GM19397 (cell line): ENCODE results near the gene PAX3.

Source experiments
- ATAC-seq: cut with Tn5 transposase; IDR thresholded peaks from one replicate; pipeline ENCODE4 v1.9.1; 2021; ENCODE audit warnings: mild to moderate bottlenecking, moderate library complexity; ENCODE audit not compliant: unreplicated experiment

Gene PAX3

GRCh38 chr2:222271854-222272253 is 26.9 kb downstream of the PAX3 start:
- no peak for ATAC-seq

- no peak for ATAC-seq
Observed at GRCh38 chr2:222270396-222270795, 28.4 kb downstream of the PAX3 start.

- no peak for ATAC-seq
Observed at GRCh38 chr2:222269132-222269531, 29.7 kb downstream of the PAX3 start.

GRCh38 chr2:222268311-222268990 is 30.3 kb downstream of the PAX3 start:
- no peak for ATAC-seq

GRCh38 chr2:222264791-222265320 is 33.9 kb downstream of the PAX3 start:
- no peak for ATAC-seq

DNA sequence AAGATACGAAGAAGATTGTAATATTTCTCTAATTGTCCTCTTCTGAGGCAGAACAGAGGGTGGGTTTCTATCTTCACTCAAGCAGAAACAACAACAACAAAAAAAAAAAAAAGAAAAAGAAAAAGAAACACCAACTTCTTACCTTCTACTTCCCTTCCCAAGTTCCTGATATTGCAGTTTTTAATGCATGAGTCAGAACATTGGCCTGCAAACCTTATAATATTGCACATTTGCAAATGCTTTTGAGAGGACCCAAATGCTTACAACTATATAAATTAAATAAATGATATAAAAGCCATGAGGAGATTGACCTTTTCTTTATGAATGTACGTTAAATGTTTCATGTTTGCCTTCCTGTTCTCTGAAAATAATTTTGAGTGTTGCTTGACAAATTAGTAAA is 37.3 kb downstream of the PAX3 start:
- no peak for ATAC-seq

GRCh38 chr2:222257645-222258044 is 41.2 kb downstream of the PAX3 start:
- ATAC-seq = no peak

DNA sequence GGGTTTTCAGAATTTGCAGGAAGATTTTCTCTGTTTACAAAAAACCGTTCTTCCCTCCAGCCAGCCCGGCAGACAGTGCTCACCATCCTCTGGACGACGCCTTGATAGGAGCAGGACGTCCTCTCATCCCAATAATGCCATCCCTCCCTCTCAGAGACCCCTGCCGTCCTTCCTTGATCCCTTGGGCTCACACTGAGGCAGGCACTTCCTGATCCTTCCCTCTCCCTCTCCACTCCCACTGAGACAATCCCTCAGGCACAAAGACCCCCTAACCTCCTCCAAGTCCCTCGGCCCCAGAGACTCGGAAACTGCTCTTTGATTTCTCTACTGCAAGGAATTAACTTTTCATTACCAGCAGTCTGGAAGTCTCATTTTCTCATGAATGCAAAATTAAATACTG is 42.5 kb downstream of the PAX3 start:
- no peak for ATAC-seq

- ATAC-seq = no peak
Observed at GRCh38 chr2:222255090-222255489, 43.7 kb downstream of the PAX3 start.

- ATAC-seq = no peak
Observed at GRCh38 chr2:222250313-222250712, 48.5 kb downstream of the PAX3 start.

GRCh38 chr2:222249444-222249843 is 49.4 kb downstream of the PAX3 start:
- no peak for ATAC-seq

GRCh38 chr2:222248818-222249217 is 50.0 kb downstream of the PAX3 start:
- ATAC-seq = no peak

- no peak for ATAC-seq
Observed at GRCh38 chr2:222248256-222248655, 50.5 kb downstream of the PAX3 start.

DNA sequence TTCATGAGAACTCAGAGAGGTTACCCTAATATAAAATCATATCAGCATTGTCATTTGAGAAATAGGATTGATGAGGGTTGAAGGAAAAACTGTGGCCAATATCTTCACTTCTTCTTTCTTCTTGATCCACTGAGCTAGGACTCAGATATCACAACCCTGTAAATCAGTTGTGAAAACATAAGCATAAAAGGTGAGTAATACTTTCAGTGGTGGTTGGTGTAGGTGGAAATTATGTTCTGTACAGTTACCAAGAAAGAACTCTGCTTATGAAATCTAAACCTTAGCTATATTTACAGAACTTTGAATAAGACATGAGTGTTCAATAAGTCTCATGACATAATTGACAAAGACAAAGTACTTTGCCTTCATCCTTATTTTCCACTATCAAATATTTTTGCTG is 56.3 kb downstream of the PAX3 start:
- no peak for ATAC-seq

DNA sequence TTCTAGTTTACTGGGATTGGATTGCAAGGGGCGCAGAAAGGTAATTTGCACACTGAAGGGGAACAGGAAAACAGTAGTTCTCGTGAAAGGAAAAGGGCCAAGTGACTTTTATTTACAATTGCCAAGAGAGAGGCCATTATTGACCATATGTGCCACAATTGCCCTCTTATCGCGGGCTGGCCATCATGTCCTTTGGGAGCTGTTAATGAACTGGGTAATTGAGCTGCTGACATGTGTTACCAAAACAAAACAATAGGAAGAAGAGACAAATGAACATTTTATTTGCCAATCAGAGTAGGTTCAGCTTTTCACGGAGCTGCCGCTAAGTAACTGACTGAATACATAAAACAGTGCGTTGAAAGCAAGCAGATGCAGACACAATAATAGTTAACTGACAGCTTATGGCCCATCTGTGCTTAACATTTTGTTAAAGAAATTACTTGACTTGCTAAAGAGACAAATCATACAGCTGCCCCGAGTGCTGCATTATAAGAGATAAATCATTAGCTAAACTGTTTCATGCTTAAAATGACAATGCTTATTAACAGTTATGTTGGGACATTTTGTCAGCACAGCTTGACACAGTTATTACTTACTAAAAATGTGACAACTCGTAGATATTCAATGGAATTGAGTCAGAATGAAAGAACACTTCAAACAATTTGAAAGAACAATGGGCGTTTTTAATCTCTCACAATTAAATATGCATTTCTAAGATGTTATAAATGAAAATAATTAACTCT is 57.5 kb downstream of the PAX3 start:
- no peak for ATAC-seq

DNA sequence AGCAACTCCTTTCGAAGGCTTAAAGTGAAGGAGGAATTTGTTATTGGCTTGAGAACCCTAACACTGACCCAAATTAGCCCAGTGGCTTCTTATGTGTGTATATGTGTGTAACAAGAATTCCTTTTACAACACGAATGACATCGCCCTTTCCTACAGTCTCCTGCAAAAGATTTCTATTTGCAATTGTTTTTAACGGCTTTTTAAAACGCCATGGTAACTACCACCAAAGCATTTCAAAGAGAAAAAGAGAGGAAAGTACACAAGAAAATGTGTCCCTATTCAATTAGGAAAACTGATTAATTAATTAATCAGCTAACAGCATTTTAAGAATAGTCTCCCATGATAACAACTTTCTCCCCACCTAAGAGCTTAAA is 58.1 kb downstream of the PAX3 start:
- no peak for ATAC-seq

- ATAC-seq = no peak
Observed at GRCh38 chr2:222239945-222240675, 58.7 kb downstream of the PAX3 start.

DNA sequence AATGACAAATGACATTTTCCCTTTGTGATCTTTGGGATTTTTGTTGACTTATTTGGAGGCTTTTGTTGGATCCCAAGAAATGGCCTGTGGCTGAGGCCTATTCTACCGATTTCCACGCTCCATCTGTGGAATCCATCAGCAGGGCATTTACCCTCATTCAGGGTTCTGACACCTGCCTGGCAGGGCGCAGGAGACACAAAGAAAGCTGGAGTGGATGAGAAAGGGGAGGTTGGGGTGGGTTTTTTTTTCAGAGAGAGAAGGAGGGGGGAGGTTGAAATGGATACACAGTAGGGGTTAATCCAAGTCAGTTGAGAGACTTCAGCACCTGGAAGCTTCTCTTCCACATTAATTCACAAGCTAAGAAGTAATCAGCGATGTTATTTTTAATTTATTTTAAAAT is 59.7 kb downstream of the PAX3 start:
- ATAC-seq = no peak

- no peak for ATAC-seq
Observed at GRCh38 chr2:222238072-222238471, 60.7 kb downstream of the PAX3 start.

DNA sequence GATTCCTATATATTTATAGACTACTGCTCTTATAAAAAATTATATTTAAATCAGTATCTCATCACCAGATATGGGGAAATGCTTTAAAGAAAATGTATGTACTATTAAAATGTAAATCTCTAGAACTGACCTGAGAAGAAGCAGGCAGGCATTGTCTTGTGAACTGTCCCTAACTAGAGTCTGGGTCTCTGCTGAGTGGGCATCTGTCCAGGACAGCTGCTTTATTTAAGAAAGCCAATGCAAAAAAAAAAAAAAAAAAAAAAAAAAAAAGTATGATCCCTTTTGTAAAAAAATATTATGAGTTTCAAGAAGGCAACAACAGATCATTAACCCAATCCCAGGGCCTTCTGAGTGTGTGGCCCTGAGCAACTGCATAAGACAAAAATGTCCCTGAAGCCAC is 66.0 kb downstream of the PAX3 start:
- no peak for ATAC-seq

DNA sequence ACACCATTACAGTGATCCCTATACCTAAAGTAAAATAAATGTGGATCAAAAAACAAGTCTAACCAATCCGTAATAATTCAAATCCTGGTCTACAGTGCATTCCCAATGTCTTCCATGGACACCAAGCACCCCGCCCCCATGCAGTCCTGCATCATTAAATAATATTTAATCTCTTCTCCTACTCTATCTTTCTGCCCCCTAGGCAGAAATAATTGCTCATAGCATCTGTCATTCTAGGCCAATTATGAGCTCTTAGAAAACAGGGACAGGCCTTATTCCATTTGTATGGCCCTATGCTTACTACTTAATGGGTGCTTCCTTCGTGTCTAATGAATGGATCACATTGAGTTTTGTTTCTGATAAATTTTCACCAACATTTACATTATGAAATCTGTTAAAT is 66.4 kb downstream of the PAX3 start:
- ATAC-seq = no peak

GRCh38 chr2:222228054-222228453 is 70.7 kb downstream of the PAX3 start:
- ATAC-seq = no peak
